Stimulated activated CD8-positive, alpha-beta memory T cell treated with anti-CD3 and anti-CD28 coated beads, Interleukin-15, amount 100 ng/mL, for 48 hours (primary cell): ENCODE measurements around the gene OR8U1.
"Not testable (repeated sequence)": the region's sequence is repeated elsewhere in the genome, so short reads cannot be mapped to it uniquely, and the experiment has no call there.

ENCODE experiments used
- DNase-seq, 2 donors: peaks; one replicate each; pipeline ENCODE4 v3.0.0-alpha.2; 2020; ENCODE audit warnings: low read depth in 2 of 2

Gene OR8U1

DNA sequence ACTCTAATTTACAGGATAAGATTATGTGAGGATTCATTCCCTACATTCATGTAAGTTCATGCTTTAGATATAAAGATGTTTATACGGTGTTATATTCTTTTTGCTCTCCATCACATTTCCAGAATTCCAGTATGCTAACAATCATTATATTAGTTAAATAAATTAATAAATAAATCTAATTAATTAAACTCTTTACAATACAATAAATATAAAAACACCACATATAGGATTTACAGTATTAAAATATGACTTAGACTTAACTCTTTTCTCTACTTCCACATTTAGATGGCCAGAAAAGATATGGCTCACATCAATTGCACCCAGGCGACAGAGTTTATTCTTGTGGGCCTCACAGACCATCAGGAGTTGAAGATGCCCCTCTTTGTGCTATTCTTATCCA is at the start of gene OR8U1:
TSS of gene OR8U1 (plus strand) at position 301 of the 400 bp plus-strand sequence. CDS start at position 301, 0 bp downstream.
- DNase-seq, result no peak

DNA sequence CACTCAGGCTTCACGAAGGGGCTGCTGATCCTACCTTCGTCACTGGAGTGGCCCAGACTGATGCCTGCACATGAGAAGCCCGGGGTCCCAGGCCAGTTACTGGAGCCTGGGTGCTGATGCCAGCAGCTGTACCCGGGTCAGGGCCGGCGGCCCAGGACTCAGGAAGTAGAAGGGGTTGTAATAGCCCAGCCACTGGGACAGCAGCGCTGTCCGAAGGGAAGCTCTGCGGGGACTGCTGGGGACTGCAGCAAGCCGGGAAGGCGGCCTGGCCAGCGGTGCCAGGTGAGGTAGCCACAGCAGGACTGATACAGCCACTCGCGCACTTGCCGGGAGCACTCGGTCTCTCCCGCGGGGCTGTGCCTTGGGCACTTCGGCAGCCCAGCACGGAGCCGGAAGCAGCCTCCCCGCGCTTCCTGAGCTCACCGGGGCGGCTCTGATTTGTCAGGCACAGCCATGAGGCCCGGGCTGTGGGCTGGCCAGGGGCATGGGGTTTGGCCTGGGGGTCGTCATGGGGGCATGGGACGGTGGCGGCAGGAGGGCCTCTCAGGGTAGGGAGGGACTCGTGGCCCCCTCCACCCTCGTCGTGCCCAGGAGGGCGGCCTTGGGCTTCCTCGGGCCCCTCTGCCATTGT is 43.4 kb upstream of the OR8U1 start:
- DNase-seq, result no peak

DNA sequence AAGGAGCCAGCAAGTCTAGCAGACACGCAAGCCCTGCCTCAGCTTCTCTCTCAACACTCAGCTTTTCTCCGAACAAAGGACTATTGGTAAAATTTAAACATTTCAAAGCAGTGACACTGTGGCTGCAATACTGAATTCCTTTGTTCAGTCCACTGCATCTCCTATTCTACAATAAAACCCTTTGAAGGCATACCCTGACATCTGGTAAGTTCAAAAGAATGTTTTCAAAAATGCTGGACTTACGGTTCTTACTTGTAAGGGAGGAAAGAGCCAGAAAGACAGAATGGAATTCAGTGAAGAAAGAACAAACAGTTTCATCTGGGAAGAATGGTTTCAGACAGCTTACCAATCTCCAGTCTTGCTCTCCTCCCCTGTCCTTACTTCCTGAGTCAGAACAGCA is 42.3 kb upstream of the OR8U1 start:
- no peak for DNase-seq

DNA sequence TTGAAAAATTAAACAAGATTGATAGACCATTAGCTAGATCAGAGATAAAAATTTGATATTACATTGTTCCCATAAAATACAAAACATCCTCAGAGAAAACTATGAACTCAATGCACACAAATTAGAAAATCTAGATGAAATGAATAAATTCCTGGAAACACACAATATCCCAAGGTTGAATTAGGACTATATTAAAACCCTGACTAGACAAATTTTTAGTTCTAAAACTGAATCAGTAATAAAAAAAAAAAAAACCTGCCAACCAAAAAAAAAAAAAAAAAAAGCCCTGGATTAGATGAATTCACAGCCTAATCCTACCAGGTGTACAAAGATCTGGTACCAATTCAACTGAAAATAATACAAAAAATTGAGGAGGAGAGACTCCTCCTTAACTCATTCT is 35.1 kb upstream of the OR8U1 start:
- DNase-seq, result no peak

DNA sequence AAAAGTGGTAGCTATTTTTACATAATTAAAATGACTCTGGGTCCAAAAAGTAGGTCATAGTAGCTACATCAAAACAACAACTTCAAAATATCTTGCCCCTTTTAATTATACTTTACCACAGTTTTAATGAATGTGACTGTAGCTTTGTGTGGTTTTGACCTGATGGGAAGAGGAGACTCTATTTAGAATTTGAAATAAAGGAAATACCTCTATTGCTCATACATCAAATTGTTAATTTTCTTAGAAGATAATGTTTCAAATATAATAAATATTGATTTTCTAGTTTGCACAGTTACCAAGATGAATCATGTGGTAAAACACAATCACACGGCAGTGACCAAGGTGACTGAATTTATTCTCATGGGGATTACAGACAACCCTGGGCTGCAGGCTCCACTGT is 29.7 kb upstream of the OR8U1 start, which contains the start of gene OR8K1:
TSS of gene OR8K1 (plus strand) at position 301 of the 400 bp plus-strand sequence. CDS start at position 301, 0 bp downstream.
- no peak for DNase-seq

DNA sequence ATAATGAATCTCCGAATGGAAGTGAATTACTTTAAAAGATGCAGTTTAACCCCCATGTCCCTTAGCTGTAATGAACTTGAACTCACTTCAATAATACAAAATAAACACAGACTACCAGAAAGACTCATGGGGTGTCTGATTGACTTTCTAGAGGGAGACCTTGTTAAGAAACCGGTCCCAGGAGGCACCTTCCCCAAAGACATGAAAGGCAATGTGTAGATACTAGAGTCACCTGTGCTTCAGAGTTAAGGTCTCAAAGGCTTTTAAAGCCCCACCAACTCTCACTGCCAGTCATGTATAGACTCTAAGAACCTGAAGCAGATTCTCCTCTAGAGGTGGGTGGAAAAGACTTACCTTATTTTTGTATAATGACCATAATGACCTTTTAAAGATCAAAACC is 21.4 kb upstream of the OR8U1 start, which contains the start of gene OR8J1:
TSS of gene OR8J1 (plus strand) at position 301 of the 400 bp plus-strand sequence. CDS start 5,956 bp downstream, outside the sequence.
- DNase-seq, result no peak

DNA sequence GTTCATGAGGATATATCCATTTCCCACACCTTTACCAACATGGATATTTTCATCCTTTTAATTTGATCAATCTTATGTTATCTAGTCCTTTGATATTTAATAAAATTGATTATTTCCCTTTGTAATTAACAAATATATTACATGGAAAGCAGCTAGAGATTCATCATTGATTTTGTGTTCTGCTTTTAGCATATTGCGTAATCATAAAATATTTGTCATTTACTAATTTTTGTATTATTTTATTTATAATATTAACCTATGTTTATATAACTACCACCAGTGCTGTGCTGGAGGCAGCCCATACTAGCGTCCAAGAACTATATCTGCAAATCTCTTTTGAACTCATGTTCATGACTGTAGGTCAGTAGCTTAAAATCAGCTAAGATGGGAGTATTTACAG is 4.7 kb downstream of the OR8U1 start:
- no peak for DNase-seq

DNA sequence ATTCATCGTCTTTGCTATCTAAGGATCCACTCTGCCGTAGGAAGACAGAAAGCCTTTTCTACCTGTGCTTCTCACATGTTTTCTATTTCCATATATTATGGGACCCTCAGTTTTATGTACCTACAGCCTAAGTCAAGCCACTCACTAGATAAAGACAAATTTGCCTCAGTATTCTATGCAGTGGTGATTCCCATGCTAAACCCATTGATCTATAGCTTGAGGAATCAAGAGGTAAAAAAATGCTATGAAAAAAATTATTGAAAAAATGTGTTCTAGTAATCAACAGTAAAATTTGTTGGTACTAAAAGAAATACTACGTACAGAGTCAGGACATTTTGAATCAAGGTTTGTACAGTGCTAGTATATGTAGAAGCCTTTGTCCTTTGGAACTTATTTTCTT is 19.0 kb downstream of the OR8U1 start:
- no peak for DNase-seq

DNA sequence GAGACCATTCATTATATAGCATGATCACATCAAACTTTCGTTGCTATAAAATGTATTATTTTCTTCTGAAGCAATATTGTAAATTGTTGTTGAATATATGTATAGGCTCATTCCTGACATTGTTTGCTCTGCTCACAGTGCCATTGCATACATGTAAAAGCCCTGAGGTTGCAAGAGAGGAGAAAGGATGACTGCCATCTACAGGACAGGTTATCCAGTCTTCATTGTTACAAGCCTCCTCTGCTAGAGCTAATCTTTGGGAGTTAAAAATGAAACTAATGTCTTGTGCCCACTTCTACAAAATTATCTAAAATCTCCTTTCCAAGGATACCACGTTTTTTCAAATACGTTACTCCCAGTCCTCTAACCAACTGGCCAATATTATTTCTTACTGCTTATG is 20.6 kb downstream of the OR8U1 start:
- no peak for DNase-seq

DNA sequence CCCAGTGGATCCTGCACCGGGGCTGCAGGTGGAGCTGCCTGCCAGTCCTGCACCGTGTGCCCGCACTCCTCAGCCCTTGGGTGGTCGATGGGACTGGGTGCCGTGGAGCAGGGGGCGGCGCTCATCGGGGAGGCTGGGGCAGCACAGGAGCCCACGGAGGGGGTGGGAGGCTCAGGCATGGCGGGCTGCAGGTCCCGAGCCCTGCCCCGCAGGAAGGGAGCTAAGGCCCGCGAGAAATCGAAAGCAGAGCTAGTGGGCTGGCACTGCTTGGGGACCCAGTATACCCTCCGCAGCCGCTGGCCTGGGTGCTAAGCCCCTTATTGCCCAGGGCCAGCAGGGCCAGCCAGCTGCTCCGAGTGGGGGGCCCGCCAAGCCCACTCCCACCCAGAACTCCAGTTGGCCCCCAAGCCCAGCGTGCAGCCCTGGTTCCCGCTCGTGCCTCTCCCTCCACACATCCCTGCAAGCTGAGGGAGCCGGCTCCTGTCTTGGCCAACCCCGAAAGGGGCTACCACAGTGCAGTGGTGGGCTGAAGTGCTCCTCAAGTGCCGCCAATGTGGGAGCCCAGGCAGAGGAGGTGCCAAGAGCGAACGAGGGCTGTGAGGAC is 26.5 kb downstream of the OR8U1 start:
- not testable (repeated sequence) for DNase-seq

DNA sequence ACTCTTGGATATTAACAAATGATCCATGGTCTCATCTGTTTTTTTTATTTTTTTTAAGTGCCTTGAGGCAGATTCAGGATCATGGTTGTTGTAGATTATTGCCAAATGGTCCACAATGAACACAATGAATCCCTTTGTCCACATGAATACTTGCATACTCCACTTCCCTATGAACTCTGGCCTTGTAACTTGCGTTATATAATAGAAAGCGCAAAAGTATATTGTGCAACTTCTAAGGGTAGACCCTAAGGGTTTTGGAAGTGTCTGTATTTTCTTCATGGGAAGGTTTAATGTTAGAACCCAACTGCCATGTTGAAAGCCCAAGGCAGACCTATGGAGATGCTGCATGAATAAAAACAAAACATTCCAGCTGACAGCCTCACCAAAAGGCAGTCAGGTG is 29.0 kb downstream of the OR8U1 start:
- DNase-seq, result no peak

DNA sequence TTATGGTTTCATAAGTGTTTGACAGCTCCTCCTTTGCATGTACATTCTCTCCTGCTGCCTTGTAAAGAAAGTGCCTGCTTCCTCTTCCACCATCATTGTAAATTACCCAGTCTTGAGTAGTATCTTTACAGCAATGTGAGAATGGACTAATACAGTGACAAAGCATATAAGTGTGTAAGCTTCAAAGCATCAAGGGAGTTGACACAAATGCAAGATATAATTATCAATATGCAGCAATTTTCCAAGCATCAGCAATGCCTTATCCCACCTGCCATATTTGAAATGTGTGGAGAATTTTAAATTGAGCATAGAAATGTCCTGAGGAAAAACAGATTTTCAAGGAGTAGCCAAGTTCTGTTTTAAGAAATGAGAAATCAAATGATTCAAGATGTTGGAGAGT is 35.4 kb downstream of the OR8U1 start:
- no peak for DNase-seq

DNA sequence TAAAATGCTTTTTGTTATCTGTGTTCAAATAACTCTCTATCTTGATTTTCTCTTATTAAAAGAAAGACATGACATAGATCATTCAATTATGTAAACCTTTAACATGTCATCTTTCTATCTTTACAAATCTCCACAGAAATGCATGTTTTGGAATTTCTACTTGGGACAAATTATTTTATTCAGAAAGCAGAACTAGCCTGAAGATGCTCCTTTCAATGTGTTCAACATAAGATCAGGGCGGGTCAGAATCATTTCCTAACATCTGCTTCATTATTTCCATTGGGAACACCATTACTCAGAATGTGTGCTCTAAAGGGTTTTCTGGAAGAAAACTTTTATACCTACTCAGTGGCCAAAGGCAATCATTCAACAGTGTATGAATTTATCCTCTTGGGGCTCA is 37.0 kb downstream of the OR8U1 start, which contains the start of gene OR5AL1:
TSS of gene OR5AL1 (plus strand) at position 301 of the 400 bp plus-strand sequence.
- DNase-seq, result no peak
